NCI-H2171 treated with DMSO at 0.1 percent for 48 hours (cell line): ENCODE data around the gene MDN1.
"Not testable (repeated sequence)": the region's sequence is repeated elsewhere in the genome, so short reads cannot be mapped to it uniquely, and the experiment has no call there.

Experiments
- DNase-seq: peaks from one replicate; lab custom pipeline; 2025; lab: John Stamatoyannopoulos, UW

Gene MDN1

GRCh38 chr6:89769572-89769971 lies 50.0 kb downstream of the MDN1 start:
- no peak for DNase-seq

- no peak for DNase-seq
Measured at GRCh38 chr6:89768324-89768723, 51.3 kb downstream of the MDN1 start.

GRCh38 chr6:89763550-89763949 lies 56.0 kb downstream of the MDN1 start:
- DNase-seq: no peak

- no peak for DNase-seq
Measured at GRCh38 chr6:89758830-89759229, 60.8 kb downstream of the MDN1 start.

GRCh38 chr6:89750338-89750737 lies 69.3 kb downstream of the MDN1 start:
- no peak for DNase-seq

- DNase-seq: no peak
Measured at GRCh38 chr6:89749918-89750317, 69.7 kb downstream of the MDN1 start.

GRCh38 chr6:89745716-89746115 lies 73.9 kb downstream of the MDN1 start:
- DNase-seq: no peak

- no peak for DNase-seq
Measured at GRCh38 chr6:89745096-89745495, 74.5 kb downstream of the MDN1 start.

- DNase-seq: no peak
Measured at GRCh38 chr6:89736893-89737292, 82.7 kb downstream of the MDN1 start.

GRCh38 chr6:89734526-89734925 lies 85.1 kb downstream of the MDN1 start:
- DNase-seq: no peak

- no peak for DNase-seq
Measured at GRCh38 chr6:89731924-89732567, 87.5 kb downstream of the MDN1 start.

- not testable (repeated sequence) for DNase-seq
Measured at GRCh38 chr6:89731262-89731661, 88.3 kb downstream of the MDN1 start.

GRCh38 chr6:89729818-89730217 lies 89.8 kb downstream of the MDN1 start:
- no peak for DNase-seq

GRCh38 chr6:89727501-89727900 lies 92.1 kb downstream of the MDN1 start:
- DNase-seq: no peak

GRCh38 chr6:89724981-89725380 lies 94.6 kb downstream of the MDN1 start:
- DNase-seq: no peak

- no peak for DNase-seq
Measured at GRCh38 chr6:89723046-89723445, 96.5 kb downstream of the MDN1 start.

- DNase-seq: no peak
Measured at GRCh38 chr6:89716532-89716931, 103.1 kb downstream of the MDN1 start.

- no peak for DNase-seq
Measured at GRCh38 chr6:89711801-89712200, 107.8 kb downstream of the MDN1 start.

- no peak for DNase-seq
Measured at GRCh38 chr6:89708316-89708715, 111.3 kb downstream of the MDN1 start.

- DNase-seq: no peak
Measured at GRCh38 chr6:89707766-89708165, 111.8 kb downstream of the MDN1 start.

GRCh38 chr6:89706121-89706520 lies 113.5 kb downstream of the MDN1 start:
- no peak for DNase-seq

- DNase-seq: no peak
Measured at GRCh38 chr6:89703292-89703691, 116.3 kb downstream of the MDN1 start.

- no peak for DNase-seq
Measured at GRCh38 chr6:89702349-89702748, 117.2 kb downstream of the MDN1 start.

- DNase-seq: no peak
Measured at GRCh38 chr6:89695667-89696066, 123.9 kb downstream of the MDN1 start.

GRCh38 chr6:89694428-89694827 lies 125.2 kb downstream of the MDN1 start:
- no peak for DNase-seq
